ENCODE results near the gene RBM23.
"Not testable (repeated sequence)": the region's sequence is repeated elsewhere in the genome, so short reads cannot be mapped to it uniquely, and the experiment has no call there.

RBM23 gene

DNA sequence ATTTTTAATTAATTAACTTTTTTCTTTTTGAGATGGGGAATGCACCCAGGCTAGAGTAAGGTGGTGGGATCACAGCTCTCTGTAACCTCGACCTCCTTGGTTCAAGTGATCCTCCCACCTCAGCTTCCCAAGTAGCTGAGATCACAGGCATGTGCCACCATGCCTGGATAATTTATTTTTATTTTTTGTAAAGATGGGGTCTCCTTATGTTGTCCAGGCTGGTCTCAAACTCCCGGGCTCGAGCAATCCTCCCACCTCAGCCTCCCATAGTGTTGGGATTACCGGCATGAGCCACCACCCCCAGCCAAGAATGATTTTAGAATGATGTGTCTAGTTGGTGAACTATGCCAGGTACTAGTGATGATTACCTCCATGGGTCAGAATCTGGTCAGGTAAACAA lies 54.0 kb downstream of the RBM23 start:
- no peak for DNase-seq (ENCODE audit: low spot score)

DNA sequence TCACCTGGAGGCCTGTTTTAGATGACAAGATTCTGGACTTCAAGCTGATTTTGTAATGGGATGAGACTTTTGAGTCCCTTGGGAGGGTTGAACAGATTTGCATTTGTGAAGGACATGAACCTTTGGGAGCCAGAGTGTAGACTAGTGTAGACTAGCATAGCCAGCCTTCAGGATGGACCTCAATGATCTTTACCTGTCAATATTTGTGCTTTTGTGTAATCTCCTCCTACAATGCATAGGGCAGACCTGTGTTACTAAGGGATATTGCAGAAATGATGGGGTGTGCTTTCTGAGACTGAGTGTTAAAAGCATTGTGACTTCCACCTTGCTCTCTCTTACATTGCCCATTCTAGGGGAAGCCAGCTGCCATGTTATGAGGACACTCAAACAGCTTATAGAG lies 57.3 kb downstream of the RBM23 start:
- DNase-seq (ENCODE audit: low spot score) = no peak

DNA sequence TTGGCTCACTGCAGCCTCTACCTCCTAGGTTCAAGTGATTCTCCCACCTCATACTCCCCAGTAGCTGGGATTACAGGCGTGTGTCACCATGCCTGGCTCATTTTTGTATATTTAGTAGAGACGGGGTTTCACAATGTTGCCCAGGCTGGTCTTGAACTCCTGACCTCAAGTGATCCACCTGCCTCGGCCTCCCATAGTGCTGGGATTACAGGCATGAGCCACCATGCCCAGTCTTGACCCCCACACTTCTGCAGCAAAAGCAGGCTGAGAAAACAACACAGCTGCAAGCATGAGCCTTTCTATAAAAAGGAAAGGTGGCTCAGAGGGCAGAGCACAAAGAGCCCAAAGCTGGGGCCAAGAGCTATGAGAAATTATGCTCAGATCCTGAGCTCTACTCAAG lies 58.6 kb downstream of the RBM23 start:
- DNase-seq (ENCODE audit: low spot score) = not testable (repeated sequence)

DNA sequence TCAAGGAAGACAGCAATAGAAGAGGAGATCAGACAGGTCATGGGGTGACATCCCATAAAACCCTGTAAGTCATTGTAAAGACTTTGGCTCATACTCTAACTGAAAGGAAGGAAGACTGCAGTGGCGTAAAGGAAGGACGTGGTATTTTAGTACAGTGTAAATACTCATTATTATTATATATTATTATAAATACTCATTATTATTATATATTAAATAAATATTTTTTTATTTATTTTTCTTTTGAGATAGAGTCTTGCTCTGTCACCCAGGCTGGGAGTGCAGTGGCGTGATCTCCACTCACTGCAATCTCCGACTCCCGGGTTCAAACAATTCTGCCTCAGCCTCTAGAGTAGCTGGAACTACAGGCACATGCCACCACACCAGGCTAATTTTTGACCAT lies 62.5 kb downstream of the RBM23 start:
- DNase-seq (ENCODE audit: low spot score) = no peak

DNA sequence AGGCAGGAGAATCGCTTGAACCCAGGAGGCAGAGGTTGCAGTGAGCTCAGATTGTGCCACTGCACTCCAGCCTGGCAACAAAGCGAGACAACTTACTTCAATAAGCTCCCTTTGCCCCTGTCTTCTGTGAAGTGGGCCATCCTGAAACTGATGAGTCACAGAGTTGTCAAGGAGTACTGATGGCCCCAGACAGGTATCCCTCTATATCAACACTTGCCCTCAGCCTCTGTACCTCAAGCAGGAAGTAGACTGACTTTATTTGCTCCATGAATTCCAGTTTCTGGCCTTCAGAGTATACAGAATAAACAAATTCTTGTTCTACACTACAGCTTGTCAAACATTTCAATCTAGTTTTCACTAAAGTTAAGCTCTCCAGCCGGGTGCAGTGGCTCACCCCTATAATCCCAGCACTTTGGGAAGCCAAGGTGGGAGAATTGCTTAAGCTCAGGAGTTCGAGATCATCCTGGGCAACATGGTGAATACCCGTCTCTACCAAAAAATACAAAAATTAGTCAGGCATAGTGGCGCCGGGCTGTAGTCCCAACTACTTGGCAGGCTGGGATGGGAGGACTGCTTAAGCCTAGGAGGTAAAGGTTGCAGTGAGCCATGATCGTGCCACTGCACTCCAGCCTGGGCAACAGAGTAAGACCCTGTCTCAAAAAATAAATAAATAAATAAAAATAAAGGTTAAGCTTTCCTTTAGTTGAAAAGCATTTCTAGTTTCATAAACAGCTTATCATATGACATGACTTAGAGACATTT lies 63.8 kb downstream of the RBM23 start:
- DNase-seq (ENCODE audit: low spot score) = no peak

DNA sequence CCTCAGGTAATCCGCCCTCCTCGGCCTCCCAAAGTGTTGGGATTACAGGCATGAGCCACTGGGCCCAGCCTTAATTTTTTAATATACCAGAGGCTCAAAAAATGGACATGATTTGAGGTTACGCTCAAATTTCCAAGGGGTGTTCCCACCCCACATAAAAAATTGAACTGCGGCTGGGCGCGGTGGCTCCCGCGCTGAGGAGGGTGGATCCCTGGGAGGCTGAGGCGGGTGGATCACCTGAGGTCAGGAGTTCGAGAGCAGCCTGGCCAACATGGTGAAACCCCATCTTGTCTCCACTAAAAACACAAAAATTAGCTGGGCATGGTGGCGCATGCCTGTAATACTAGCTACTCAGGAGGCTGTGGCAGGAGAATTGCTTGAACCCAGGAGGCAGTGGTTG lies 64.7 kb downstream of the RBM23 start:
- not testable (repeated sequence) for DNase-seq (ENCODE audit: low spot score)

DNA sequence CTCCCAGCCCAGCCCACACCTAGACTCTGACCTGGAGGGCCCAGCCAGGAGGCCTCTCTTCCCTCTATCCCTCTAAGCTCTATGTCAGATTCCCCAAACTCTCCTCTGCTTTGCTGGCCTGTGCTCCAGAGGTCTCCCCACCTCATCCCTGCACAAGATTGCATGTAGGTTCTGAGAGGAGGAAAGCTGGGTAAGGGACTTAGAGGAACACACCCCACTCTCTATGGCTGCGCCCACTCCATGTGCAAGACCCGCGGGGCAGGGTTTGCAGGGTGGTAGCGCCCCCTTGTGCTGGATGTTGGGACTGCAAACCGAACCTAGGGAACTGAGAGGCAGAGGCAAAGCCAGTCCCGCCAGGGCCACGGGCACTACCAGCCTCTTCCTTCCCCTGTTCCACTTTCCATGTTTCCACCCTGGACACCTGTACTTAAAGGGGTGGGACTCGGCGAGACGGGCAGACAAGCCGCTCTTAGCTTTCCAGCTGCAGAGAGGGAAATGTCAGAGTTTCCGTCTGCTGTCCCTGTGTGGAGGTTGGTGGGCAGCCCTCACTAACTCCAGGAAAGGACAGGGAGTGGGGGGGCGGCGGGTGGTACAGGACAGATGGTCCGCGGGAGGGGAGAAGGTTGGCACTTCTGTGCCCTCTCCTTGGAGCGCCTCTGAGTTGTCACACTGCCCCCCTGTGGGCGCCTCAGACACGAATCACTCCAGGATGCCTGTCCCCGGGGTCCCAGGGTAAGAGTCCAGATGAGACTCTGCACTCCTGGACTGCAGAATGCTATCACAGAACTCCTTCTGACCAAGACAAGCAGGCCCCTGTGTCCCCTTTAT lies 65.8 kb downstream of the RBM23 start:
- DNase-seq (ENCODE audit: low spot score) = peak; percentile 76

DNA sequence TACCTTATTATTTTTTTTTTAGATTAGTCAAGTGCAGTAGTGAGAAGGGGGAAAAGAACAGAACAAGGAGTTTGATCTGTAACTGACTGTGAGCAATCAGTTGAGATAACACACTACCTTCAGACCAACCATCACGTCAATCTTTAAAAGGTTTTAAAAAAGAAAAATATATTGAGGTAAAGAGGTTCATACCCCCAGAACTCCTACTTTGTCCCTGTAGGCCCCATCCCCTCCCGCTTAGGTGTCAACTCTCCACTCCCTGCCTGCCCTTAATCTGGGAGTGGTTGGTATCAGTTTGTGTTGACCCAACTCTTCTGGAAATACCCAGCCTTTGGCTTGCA lies 66.4 kb downstream of the RBM23 start:
- DNase-seq (ENCODE audit: low spot score) = peak; percentile 3

DNA sequence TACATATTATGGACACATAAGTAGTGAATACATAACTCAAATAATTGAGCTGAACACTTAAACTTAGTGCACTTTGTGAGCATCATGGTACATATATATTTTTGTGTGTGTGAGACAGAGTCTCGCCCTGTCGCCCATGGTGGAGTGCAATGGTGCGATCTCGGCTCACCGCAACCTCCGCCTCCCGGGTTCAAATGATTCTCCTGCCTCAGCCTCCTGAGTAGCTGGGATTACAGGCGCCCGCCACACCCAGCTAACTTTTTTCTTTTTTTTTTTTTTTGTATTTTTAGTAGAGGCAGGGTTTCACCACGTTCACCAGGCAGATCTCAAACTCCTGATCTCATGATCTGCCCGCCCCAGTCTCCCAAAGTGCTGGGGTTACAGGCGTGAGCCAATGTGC lies 66.8 kb downstream of the RBM23 start:
- not testable (repeated sequence) for DNase-seq (ENCODE audit: low spot score)

DNA sequence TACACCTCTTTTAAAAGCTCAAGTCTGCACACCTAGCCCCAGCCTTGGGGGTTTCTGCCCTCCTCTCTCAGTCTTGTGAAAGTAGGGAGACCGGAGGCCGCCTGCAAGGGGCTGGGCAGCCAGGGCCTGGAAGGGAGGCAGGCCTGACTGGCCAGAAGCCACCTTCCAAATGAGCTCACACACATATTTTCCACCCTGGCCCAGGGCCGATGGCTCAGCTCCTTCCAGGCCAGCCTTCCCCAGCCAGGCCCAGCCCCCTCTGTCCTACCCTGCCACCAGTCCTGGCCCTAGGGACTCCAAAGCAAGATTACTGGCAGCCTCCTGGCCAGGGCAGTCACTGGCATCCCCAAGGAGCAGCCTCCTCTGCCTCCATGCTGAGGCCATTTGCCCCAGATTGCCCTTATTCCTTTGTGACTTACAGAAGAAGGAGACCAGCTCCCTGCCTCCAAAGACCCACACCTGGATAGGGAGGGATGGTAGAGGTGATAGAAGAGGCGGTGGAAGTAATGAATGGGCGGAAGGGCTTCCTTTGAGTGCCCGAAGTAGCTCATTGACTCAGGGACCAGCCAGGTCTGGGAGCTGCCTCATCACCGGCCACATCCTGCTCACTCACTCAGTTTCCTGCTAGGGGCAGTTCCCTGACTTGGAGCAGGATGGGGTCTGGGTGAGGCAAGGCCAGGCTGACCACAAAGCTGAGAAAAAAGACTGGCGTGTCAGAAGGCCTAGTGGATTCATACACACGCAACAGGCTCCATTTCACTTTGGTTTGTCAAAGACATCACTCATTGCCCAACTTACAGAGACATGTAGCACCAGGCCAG lies 67.8 kb downstream of the RBM23 start:
- DNase-seq (ENCODE audit: low spot score) = peak; percentile 84

DNA sequence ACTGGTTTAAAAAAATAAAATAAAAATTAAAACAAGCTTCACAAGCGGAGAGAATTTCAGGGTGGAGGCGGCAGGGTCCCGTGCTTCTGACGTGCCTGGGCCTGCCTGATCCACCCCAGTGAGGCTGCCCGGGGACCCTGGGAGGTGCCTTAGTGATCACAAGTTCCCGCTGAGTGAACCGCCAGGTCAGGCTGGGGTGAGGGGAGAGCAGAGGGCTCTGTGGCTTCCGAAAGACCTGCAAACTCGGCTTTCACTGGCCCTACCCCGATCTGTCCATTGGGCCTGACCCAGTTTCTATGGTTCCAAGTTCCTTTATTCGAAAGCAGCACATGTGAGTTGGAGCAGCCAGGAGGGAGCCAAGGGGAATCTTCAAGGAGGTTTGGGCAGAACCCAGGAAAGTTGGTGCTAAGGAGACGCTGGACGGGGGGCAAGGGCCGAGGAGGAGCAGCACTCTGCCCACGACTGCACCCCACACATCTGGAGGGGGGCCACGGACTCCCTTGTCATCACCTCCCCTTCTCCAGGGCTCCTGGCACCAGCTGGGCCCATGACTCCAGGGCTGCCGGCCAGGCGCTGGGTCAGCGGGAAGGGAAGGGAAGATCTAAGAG lies 69.6 kb downstream of the RBM23 start:
- no peak for DNase-seq (ENCODE audit: low spot score)

DNA sequence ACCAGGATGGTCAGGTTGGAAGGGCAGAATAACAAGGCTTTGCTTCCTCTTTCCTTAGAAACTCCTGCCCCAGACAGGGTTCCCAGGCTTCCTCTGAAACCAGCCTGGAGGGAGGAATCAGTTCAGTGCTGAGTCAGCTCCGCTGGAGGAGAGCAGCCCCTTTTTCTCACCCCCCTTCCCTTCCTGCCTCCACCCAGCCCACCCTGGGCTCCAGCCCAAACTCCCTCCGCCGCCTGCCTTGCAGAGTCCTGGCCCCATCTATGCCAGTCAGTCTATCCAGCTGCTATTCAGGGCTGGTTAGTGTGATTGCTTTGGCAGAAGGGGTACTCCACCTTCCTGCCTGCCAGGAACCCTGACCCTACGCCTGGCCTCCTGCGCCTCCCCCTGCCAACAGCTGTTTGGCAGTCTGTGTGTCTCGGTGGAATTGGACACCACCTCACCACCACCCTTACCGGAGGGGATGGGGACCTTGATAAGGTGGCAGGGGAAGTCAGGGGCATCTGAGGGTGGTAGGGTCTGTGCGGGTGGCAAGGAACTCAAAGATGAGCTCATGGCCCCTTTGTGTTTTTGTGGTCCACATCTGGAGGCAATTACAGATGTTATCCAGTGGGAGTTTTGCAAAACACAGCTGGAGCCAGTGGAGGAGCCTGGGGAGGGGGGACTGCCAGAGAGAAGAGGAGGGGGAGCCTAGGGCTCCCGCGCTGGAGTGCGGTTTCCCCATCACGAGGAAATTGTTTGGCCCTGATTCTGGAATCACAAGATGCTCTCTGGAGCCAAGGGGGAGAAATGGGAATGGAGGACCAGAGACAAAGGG lies 70.4 kb downstream of the RBM23 start:
- DNase-seq (ENCODE audit: low spot score) = peak; percentile 77

DNA sequence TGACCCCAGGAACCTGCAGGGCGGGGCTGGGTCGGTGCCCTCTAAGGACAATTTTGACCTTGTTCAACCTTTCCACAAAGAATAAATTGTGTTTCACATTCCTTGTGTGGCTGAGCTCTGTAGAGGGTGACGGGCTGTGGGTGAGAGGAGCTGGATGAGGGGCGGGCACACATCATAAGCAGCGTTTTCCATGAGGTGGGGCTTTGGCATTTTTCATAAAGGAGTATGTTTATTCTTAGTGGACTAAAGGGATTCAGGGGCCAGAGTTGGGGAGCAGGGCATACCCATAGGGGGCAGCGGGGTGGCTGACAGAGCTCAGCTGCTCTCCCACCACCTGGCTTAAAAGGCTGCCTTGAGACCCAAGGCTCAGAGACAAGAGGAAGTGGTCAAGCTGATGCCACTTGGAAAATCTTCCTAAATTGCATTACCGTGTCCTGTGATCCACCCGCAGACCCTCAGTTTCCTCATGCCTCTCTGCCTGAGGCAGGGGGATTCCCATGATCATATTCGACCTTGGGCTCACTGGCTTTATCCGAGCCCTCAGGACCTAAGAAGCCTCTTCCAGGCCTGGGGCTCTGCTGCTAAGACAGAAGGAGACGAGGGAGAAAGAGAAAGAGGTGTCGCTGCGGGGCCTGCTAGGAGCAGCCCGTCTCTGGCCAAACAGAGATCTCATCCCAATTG lies 71.1 kb downstream of the RBM23 start:
- peak; percentile 75 for DNase-seq (ENCODE audit: low spot score)

DNA sequence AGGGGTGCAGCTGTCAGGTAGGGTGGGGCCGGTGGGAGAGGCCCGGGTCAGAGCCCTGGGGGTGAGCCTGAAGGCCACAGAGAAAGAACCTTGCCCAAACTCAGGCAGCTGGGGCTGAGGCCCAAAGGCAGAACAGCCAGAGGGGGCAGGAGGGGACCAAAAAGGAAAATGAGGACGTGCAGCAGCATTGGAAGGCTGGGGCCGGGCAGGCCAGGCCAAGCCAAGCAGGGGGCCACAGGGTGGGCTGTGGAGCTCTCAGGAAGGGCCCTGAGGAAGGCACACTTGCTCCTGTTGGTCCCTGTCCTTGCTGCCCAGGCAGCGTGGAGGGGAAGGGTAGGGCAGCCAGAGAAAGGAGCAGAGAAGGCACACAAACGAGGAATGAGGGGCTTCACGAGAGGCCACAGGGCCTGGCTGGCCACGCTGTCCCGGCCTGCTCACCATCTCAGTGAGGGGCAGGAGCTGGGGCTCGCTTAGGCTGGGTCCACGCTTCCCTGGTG lies 72.1 kb downstream of the RBM23 start:
- no peak for DNase-seq (ENCODE audit: low spot score)

DNA sequence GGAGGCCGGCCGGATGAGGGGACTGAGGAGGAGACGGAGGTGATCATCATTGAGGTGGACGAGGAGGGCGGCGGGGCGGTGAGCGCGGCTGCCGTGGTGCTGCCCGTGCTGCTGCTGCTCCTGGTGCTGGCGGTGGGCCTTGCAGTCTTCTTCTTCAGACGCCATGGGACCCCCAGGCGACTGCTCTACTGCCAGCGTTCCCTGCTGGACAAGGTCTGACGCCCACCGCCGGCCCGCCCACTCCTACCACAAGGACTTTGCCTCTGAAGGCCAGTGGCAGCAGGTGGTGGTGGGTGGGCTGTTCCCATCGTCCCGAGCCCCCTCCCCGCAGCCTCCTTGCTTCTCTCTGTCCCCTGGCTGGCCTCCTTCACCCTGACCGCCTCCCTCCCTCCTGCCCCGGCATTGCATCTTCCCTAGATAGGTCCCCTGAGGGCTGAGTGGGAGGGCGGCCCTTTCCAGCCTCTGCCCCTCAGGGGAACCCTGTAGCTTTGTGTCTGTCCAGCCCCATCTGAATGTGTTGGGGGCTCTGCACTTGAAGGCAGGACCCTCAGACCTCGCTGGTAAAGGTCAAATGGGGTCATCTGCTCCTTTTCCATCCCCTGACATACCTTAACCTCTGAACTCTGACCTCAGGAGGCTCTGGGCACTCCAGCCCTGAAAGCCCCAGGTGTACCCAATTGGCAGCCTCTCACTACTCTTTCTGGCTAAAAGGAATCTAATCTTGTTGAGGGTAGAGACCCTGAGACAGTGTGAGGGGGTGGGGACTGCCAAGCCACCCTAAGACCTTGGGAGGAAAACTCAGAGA lies 72.9 kb downstream of the RBM23 start:
- no peak for DNase-seq (ENCODE audit: low spot score)

DNA sequence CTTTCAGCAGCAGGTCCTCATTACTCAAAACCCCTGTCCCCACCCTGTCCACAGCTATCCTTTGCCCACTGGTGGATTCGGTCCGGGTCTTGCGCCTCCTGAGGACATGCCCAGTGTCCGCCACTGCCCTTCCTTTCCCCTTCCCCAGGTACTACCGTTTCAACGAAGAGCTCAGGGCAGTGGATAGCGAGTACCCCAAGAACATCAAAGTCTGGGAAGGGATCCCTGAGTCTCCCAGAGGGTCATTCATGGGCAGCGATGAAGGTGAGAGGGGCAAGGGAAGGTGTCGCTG lies 73.9 kb downstream of the RBM23 start:
- DNase-seq (ENCODE audit: low spot score) = no peak

DNA sequence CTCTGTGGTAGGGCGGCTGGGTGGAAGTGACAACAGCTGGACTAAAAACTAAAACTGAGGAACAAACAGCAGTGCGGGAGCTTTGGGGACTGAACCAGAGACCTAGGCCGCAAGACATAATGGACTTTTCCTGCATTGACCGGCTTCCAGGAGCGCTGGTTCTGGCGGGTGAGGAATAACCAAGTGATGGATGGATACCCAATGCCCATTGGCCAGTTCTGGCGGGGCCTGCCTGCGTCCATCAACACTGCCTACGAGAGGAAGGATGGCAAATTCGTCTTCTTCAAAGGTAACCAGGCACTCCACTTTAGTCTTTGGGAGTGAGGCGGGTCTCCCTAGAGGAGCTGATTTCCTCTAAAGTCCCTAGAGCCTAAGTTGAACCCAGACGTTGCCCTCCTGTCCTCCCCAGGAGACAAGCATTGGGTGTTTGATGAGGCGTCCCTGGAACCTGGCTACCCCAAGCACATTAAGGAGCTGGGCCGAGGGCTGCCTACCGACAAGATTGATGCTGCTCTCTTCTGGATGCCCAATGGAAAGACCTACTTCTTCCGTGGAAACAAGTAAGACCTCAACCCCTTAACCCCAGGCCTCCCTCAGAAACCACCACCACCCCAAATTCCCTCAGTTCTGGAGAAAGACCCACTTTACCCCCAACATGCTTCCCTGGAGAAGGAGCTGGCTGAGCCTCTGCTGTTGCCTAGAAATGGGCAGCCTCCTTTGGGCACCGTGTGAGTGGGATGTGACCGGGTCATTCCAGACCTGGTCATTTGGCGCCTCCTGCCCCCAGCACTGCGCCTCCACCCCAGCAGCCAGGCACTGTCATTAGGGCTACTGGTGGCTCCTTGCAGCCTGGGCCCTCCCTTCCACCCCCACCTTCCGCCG lies 74.5 kb downstream of the RBM23 start:
- DNase-seq (ENCODE audit: low spot score) = no peak

Data from AG08396 (cell line).